BJ (cell line): ENCODE data around the gene TWSG1. TPM values are rescaled to one million over a fixed set of nuclear protein-coding genes. Genes with fewer than 3 reads are reported as not detected.
"Not testable (repeated sequence)": the region's sequence is repeated elsewhere in the genome, so short reads cannot be mapped to it uniquely, and the experiment has no call there.

Experiments
- CTCF ChIA-PET: fragments of 350-600 bp; formaldehyde crosslinking; extraction: SDS; loops from one replicate; lab custom pipeline; 2021; ENCODE audit warnings: antibody characterized with exemption, inconsistent platforms; lab: Yijun Ruan, JAX
- POLR2A ChIA-PET: fragments of 300-600 bp; sonication (Branson Sonifier 250); formaldehyde crosslinking; extraction: SDS; loops from one replicate; lab custom pipeline; 2021; ENCODE audit warnings: antibody characterized with exemption; lab: Charles Lee
- DNase-seq: peaks from one replicate; pipeline ENCODE4 v3.0.0-alpha.2; 2011; ENCODE audit warnings: low read depth
- H3K27me3 ChIP-seq: 2 replicates; pipeline ENCODE4 v1.6.0; 2011; ENCODE audit warnings: low read length; ENCODE audit not compliant: control insufficient read depth, insufficient read depth
- H3K36me3 ChIP-seq: 2 replicates; pipeline ENCODE4 v1.5.1; 2011; ENCODE audit warnings: low read length; ENCODE audit not compliant: control insufficient read depth, insufficient read depth
- H3K4me3 ChIP-seq: 2 replicates; pipeline ENCODE4 v1.5.1; 2011; ENCODE audit warnings: low read depth, mild to moderate bottlenecking, control low read depth, low read length
- polyA plus RNA-seq: library from polyadenylated mRNA; depleted of rRNA; stranded (reverse); fragments of >200 nt; gene quantifications from 2 replicates; pipeline ENCODE4 v1.2.3, GENCODE V29; 2011
- TF ChIP-seq, protein P1 (sequence below): IDR thresholded peaks from 2 replicates; pipeline ENCODE4 v1.5.1; 2011; ENCODE audit warnings: low read depth, mild to moderate bottlenecking, control low read depth, inconsistent platforms, low read length, moderate library complexity; ENCODE audit not compliant: insufficient read depth

Gene TWSG1
- polyA plus RNA-seq, 1 experiment: 127 TPM

DNA sequence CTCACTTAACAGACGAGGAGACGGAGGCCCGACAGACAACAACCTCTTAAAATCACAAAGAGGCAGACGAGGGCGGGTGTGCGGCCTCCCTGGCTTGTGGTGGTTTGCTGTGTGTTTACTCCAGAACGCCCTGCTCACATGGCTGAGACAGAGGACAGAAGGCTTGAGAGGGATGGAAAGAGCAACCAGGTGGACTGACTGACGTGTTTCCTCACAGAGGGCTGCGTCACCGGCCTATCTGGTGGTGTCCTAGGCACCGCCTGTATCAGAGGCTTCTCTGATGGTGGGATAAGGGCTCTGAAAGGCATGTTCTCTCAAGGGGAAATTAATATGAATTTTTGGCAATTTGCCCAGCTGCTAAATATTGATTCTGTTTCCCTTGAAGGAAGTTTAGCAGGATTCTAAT, 93.7 kb downstream of the TWSG1 start:
- H3K27me3 ChIP-seq: no peaks in the 10 kb centered on the region
- ChIA-PET POLR2A (no interaction called here), CTCF (no interaction called here)
- DNase-seq: no peak
- no peaks in the 10 kb centered on the region for H3K36me3 ChIP-seq
- TF ChIP-seq, protein P1, sequence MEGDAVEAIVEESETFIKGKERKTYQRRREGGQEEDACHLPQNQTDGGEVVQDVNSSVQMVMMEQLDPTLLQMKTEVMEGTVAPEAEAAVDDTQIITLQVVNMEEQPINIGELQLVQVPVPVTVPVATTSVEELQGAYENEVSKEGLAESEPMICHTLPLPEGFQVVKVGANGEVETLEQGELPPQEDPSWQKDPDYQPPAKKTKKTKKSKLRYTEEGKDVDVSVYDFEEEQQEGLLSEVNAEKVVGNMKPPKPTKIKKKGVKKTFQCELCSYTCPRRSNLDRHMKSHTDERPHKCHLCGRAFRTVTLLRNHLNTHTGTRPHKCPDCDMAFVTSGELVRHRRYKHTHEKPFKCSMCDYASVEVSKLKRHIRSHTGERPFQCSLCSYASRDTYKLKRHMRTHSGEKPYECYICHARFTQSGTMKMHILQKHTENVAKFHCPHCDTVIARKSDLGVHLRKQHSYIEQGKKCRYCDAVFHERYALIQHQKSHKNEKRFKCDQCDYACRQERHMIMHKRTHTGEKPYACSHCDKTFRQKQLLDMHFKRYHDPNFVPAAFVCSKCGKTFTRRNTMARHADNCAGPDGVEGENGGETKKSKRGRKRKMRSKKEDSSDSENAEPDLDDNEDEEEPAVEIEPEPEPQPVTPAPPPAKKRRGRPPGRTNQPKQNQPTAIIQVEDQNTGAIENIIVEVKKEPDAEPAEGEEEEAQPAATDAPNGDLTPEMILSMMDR: no peak
- no peak overlapping the region for H3K4me3 ChIP-seq

DNA sequence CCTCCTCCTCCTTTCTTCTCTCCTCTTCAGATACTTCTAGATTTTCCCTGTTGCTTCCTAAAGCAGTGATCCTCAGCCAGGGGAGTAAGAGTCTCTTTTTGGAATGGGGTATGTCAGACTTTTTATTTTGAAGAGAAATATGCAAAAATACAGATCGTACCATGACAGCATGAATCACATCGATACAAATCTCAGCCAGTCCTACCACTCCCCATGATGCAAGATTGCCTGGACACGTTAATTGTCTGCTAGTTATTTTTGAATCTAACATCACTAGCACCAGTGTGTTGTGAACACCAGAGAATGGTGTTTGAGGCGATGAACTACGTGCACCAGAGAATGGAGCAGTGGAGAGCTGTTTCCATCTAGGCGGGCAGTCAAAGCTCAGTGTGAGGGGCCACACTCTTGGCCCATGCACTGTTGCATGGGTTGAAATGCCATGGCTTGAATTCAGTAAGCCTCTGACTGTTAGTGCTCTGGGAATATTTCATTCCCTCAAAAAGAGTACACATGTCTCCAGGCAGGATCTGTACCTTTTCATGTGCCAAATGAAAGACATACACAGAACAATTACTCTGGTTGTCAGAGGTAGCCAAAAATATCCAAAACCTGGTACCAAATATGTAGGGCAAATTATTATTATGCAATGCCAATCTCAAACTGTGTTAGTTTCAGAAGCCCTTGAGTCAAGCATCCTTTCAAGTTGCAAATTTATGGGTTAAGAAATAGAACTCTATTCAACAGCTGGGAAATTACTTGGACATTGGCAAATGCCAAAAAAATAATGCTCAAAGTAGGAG, 94.5 kb downstream of the TWSG1 start:
- Histone ChIP-seq H3K27me3 (no peaks in the 10 kb centered on the region), H3K4me3 (no peak overlapping the region), H3K36me3 (no peaks in the 10 kb centered on the region)
- no peak for DNase-seq
- CTCF ChIA-PET: no interaction called here
- TF ChIP-seq, protein P1: no peak
- POLR2A ChIA-PET: no interaction called here

DNA sequence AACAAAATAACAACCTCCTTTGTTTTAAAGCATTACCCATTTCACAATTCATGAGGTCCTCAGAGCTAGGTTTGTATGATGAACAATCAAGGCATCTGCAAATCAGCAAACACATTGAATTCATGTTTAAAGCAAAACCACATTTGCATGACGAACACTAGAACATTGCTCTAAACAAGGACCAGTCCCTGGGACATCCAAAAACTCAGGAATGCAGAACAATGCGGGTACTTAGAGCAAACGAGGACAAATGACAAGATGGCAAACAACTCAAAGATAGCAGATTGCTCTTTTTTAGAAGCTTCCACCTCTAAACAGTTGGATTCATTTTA, 95.1 kb downstream of the TWSG1 start:
- Histone ChIP-seq H3K27me3 (no peaks in the 10 kb centered on the region), H3K4me3 (no peak overlapping the region), H3K36me3 (no peaks in the 10 kb centered on the region)
- ChIA-PET CTCF (no interaction called here), POLR2A (no interaction called here)
- DNase-seq: no peak
- TF ChIP-seq, protein P1: no peak

DNA sequence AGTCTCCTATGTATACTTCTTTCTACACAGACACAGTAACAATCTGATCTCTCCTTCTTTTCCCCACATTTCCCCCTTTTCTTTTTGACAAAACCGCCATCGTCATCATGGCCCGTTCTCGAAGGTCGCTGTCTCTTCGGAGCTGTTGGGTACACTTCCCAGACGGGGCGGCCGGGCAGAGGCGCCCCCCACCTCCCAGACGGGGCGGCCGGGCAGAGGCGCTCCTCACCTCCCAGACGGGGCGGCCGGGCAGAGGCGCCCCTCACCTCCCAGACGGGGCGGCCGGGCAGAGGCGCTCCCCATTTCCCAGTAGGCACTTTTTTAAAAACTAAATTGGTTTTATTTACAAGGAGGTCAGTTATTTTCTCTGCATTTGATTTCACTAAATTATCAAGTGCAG, 95.7 kb downstream of the TWSG1 start:
- POLR2A ChIA-PET: not testable (repeated sequence)

DNA sequence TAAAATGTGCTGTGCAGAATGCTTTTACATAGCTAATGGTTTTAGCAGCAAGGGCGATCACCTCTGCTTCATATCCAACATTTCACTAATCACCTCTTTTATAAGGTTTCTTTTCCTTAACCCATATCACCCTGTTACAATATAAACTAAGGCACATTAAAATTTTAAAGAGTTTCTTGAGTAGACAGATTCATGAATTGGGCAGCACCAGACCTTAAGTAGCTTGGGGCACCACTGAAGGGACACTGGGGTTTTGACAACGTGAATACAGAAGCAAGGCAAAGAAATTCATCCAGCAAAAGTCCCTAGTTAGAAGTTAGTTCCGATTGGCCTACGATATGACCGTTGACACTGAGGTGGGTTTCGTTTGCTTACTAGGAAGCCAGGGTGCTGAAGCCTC, 96.7 kb downstream of the TWSG1 start:
- DNase-seq: no peak
- H3K4me3 ChIP-seq: no peak overlapping the region
- ChIA-PET POLR2A (no interaction called here), CTCF (interaction anchor here (0.7 to 1.2 kb wide), 2 partner anchors 14 to 66 kb away, joined by 3 read pairs; no protein-coding TSS in a partner anchor)
- TF ChIP-seq, protein P1: no peak
- H3K36me3 ChIP-seq: no peaks in the 10 kb centered on the region
- H3K27me3 ChIP-seq: no peaks in the 10 kb centered on the region

More for the DNA sequence above, 95.7 kb downstream of the TWSG1 start:
- H3K36me3 ChIP-seq, H3K4me3 ChIP-seq, CTCF ChIA-PET, DNase-seq, H3K27me3 ChIP-seq: not testable (repeated sequence)

DNA sequence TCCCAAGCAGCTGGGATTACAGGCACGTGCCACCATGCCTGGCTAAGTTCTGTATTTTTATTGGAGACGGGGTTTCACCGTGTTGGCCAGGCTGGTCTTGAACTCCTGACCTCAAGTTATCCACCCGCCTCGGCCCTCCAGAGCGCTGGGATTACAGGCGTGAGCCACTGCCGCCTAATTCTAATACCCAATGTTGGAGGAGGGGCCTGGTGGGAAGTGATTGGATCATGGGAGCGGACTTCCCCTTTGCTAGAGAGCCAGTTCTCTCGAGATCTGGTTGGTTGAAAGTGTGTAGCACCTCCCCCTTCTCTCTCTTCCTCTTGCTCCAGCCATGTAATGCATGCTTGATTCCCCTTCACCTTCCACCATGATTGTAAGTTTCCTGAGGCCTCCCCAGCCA, 98.5 kb downstream of the TWSG1 start:
- H3K27me3 ChIP-seq, H3K36me3 ChIP-seq, DNase-seq, H3K4me3 ChIP-seq, POLR2A ChIA-PET: not testable (repeated sequence)
- CTCF ChIA-PET: interaction anchor here (1.0 kb wide), 1 partner anchor 37 kb away, joined by 3 read pairs; no protein-coding TSS in a partner anchor
